Vagina (tissue), 2 donors: ENCODE results near the gene SPTY2D1.

ENCODE experiments used
- CTCF ChIP-seq, 3 experiments: fragments of 450-650 bp in 2 of 3; fragments of 200-600 bp in 1 of 3; sonication (generic) in 1 of 3; IDR thresholded peaks; one replicate each; pipeline ENCODE4 v1.5.1; 2017 to 2019; ENCODE audit warnings: antibody characterized with exemption in 3 of 3, mild to moderate bottlenecking in 2 of 3, moderate library complexity in 2 of 3
- POLR2A ChIP-seq, 2 donors: fragments of 450-650 bp; IDR thresholded peaks; one replicate each; pipeline ENCODE4 v1.6.1; 2017; ENCODE audit warnings: antibody characterized with exemption in 2 of 2, mild to moderate bottlenecking in 2 of 2, moderate library complexity in 2 of 2
- POLR2AphosphoS5 ChIP-seq, 2 donors: sonication (generic); formaldehyde crosslinking; IDR thresholded peaks; one replicate each; pipeline ENCODE4 v1.9.0; 2017; ENCODE audit warnings: antibody characterized with exemption in 2 of 2, mild to moderate bottlenecking in 2 of 2, low read depth in 1 of 2; ENCODE audit not compliant: insufficient read depth in 1 of 2

GRCh38 chr11:18588297-18589252, 45.6 kb downstream of the SPTY2D1 start, which contains the start of gene UEVLD:
- TF ChIP-seq POLR2A (IDR thresholded peaks at IDR 0.05), result peak in 1 of 2 donors; percentile 31
- TF ChIP-seq CTCF (IDR thresholded peaks at IDR 0.05), result no peak
- TF ChIP-seq POLR2AphosphoS5 (IDR thresholded peaks at IDR 0.05; ENCODE audit: insufficient read depth in 1 of 2, low read depth in 1 of 2), result peak; percentile 92 to 95
